ENCODE data around the gene ABCB8.

GRCh38 chr7:151091003-151091402 is 62.8 kb downstream of the ABCB8 start:
- TF ChIP-seq FOXK2 (IDR thresholded peaks at IDR 0.05), result no peak
- no peak for TF ChIP-seq SP1 (IDR thresholded peaks at IDR 0.05)
- no peak for TF ChIP-seq ARNT (IDR thresholded peaks at IDR 0.05)
- no peak for TF ChIP-seq ELF4 (IDR thresholded peaks at IDR 0.05)
- TF ChIP-seq SUZ12 (IDR thresholded peaks at IDR 0.05), result no peak
- TF ChIP-seq CTBP1 (IDR thresholded peaks at IDR 0.05; ENCODE audit: borderline replicate concordance), result no peak
- TF ChIP-seq FOXM1 (IDR thresholded peaks at IDR 0.05; ENCODE audit: borderline replicate concordance), result no peak
- no peak for TF ChIP-seq LEF1 (IDR thresholded peaks at IDR 0.05; ENCODE audit: borderline replicate concordance)
- no peak for TF ChIP-seq NFRKB (IDR thresholded peaks at IDR 0.05)
